ENCODE data around the gene PCDH7. TPM values are rescaled to one million over a fixed set of nuclear protein-coding genes. Genes with fewer than 3 reads are reported as not detected.

Gene PCDH7
- polyA plus RNA-seq, 1 of the 3 experiments (the other 2 are of a cell fraction): 0.48 TPM

- TF ChIP-seq, protein P1, sequence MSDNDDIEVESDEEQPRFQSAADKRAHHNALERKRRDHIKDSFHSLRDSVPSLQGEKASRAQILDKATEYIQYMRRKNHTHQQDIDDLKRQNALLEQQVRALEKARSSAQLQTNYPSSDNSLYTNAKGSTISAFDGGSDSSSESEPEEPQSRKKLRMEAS (IDR thresholded peaks at IDR 0.05; ENCODE audit: low read depth): no peak
- no peak for TF ChIP-seq FOSL2 (IDR thresholded peaks at IDR 0.05; ENCODE audit: borderline replicate concordance, low read depth)
- no peak for TF ChIP-seq EP300 (IDR thresholded peaks at IDR 0.05; ENCODE audit: borderline replicate concordance in 1 of 2, low read depth in 1 of 2, low read length in 1 of 2)
Observed at GRCh38 chr4:30770812-30771211, 50.6 kb downstream of the PCDH7 start (continued).

DNA sequence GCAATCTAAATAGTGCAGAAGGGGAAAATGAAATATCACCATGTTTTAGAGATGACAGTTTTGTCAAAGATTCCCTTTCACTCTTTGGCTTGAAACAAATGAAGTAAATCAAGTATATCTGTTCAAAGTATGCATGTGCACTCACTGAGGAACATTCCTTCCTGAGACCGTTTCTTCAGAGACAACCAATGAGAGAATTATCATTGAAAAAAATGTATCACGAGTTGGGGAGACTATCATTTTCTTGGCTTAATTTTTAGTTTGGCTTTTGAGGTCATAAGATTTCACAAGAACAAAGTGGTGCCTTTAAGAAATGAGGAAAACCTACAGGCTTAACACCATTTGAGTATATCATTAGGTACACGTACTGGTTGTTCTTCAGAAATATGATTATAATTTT, 56.3 kb downstream of the PCDH7 start:
- POLR2A ChIA-PET: interaction anchor here (0.6 to 0.7 kb wide), 2 partner anchors 205 to 467 kb away, joined by 3 to 5 read pairs; no protein-coding TSS in a partner anchor
- H2AFZ ChIP-seq (ENCODE audit: low read depth): no peak overlapping the region
- no peak overlapping the region for H3K4me2 ChIP-seq
- no peaks in the 10 kb centered on the region for H3K9me3 ChIP-seq
- H3F3A ChIP-seq (replicated peaks; ENCODE audit: insufficient read depth): no peaks in the 10 kb centered on the region
- H3K36me3 ChIP-seq (replicated peaks in 1 of 2; ENCODE audit: control insufficient read depth in 1 of 2, insufficient read depth in 2 of 2, low read length in 1 of 2): no peaks in the 10 kb centered on the region
- H3K4me3 ChIP-seq (ENCODE audit: low read depth in 2 of 2, low read length in 1 of 2): no peak overlapping the region
- no peak for DNase-seq
- H4K20me1 ChIP-seq (ENCODE audit: insufficient read depth): no peaks in the 10 kb centered on the region
- H3K4me1 ChIP-seq (ENCODE audit: control insufficient read depth in 1 of 2, insufficient read depth in 2 of 2, low read depth in 1 of 2, low read length in 1 of 2): no peaks in the 10 kb centered on the region; a peak in 1 of 4 replicates
- H3K27me3 ChIP-seq (ENCODE audit: insufficient read depth): no peaks in the 10 kb centered on the region
- TF ChIP-seq GATA2 (CRISPR knock-in tag; IDR thresholded peaks at IDR 0.05) (no peak), TEAD4 (IDR thresholded peaks at IDR 0.05; ENCODE audit: borderline replicate concordance, insufficient read depth) (no peak), TAF1 (IDR thresholded peaks at IDR 0.05; ENCODE audit: borderline replicate concordance, low read depth, low read length) (no peak), POLR2AphosphoS5 (IDR thresholded peaks at IDR 0.05; ENCODE audit: low read depth, low read length) (no peak), RCOR1 (IDR thresholded peaks at IDR 0.05; ENCODE audit: low read length) (no peak), RFX5 (IDR thresholded peaks at IDR 0.05; ENCODE audit: low read length) (no peak), CHD2 (IDR thresholded peaks at IDR 0.05; ENCODE audit: low read length, partially characterized antibody) (no peak), EZH2phosphoT487 (IDR thresholded peaks at IDR 0.05; ENCODE audit: borderline replicate concordance, low read depth) (no peak), USF1 (IDR thresholded peaks at IDR 0.05; ENCODE audit: borderline replicate concordance, low read depth) (no peak), NRF1 (IDR thresholded peaks at IDR 0.05; ENCODE audit: low read depth, low read length) (no peak), MEF2A (IDR thresholded peaks at IDR 0.05; ENCODE audit: borderline replicate concordance, low read depth) (no peak), EP300 (IDR thresholded peaks at IDR 0.05; ENCODE audit: borderline replicate concordance in 1 of 2, low read depth in 1 of 2, low read length in 1 of 2) (no peak), JUND (IDR thresholded peaks at IDR 0.05) (no peak), FOXM1 (IDR thresholded peaks at IDR 0.05; ENCODE audit: low read depth) (no peak), GABPA (IDR thresholded peaks at IDR 0.05; ENCODE audit: low read depth) (no peak)
- TF ChIP-seq, protein P2, sequence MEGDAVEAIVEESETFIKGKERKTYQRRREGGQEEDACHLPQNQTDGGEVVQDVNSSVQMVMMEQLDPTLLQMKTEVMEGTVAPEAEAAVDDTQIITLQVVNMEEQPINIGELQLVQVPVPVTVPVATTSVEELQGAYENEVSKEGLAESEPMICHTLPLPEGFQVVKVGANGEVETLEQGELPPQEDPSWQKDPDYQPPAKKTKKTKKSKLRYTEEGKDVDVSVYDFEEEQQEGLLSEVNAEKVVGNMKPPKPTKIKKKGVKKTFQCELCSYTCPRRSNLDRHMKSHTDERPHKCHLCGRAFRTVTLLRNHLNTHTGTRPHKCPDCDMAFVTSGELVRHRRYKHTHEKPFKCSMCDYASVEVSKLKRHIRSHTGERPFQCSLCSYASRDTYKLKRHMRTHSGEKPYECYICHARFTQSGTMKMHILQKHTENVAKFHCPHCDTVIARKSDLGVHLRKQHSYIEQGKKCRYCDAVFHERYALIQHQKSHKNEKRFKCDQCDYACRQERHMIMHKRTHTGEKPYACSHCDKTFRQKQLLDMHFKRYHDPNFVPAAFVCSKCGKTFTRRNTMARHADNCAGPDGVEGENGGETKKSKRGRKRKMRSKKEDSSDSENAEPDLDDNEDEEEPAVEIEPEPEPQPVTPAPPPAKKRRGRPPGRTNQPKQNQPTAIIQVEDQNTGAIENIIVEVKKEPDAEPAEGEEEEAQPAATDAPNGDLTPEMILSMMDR (IDR thresholded peaks at IDR 0.05): no peak
- H3K9me2 ChIP-seq: no peaks in the 10 kb centered on the region
- H3K9ac ChIP-seq: no peak overlapping the region
- no peaks in the 10 kb centered on the region for H3K79me2 ChIP-seq (ENCODE audit: insufficient read depth)
- WGBS (ENCODE audit: low lambda C conversion rate): 57% methylated on average over 3 of the region's 3 CpGs
- H3K27ac ChIP-seq (ENCODE audit: low read depth in 2 of 2, low read length in 1 of 2): no peak overlapping the region
- CTCF ChIA-PET: no interaction called here

All from SK-N-SH (cell line).